NCI-H446 (cell line): ENCODE measurements around the gene GFRA1.

Experiments used
- DNase-seq, 2 experiments: peaks; one replicate each; lab custom pipeline; 2025; lab: John Stamatoyannopoulos, UW

Gene GFRA1

DNA sequence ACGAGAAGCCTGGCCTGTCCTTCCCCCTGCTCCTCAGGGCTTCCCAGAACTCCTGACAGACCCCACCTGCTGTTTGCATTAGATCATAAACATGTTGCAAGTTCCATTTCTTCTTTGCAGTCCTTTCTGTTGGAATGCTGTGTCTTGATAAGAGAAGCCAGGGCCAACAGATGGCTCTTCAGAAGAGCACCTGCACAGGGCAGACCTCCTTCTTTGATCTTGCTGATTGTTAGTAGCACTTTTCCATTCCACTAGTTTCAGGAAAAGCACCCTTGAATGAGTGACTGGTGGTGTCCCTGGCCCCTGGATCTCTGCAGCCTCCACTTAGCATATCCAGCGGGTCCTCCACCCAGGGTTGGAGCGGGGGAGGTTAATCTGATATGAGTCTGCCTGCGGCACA is 243.2 kb downstream of the GFRA1 start:
- no peak for DNase-seq

GRCh38 chr10:116027355-116027754 is 245.7 kb downstream of the GFRA1 start:
- DNase-seq, result no peak

- DNase-seq, result no peak
Measured at GRCh38 chr10:116026725-116027124, 246.3 kb downstream of the GFRA1 start.

- DNase-seq, result no peak
Measured at GRCh38 chr10:116026315-116026714, 246.7 kb downstream of the GFRA1 start.

DNA sequence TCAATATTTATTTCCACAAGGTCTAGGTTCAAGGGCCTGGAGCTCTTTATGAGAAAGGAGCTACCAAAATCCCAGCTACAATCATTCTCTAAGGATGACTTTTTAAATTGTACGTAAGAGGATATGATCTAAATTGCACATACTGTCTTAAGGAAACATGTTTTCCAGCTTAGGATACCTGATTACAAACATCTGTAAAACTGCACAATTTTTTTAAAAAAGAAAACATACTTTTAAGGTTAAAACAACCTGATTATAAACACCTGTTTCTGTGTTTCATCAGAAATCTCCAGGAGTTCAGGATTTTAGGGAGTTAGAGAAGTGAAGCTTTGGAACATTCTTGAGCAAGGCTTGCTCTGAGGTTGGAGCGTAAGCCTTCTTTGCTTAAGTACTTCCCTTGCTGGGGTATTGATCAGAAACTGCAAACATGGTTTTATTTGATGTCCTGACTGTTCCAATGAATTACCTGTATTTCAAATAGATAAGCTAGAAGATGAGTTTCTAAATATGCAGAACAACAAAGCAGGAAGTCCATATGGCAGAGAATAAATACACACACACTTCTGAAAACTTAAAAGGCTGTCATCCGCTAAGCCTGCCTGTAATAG is 248.6 kb downstream of the GFRA1 start:
- DNase-seq, result no peak

DNA sequence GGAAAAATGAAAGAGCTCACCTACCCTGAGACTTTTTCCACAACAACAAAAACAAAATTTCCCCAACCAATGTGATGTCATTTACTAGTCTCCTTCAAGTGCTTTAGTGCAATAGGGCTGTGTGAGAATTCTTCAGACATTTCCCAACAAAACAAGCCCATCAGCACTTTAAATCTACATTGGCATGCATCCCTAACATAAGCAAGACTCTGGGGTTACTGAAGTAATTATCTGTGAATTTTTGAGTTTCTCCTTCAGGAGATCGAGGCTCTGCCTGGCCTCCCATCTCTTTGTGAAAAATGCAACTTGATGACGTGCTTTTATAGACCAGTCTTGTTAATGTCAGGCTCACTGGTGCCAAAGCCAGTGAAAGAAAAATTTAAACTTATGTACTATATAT is 255.6 kb downstream of the GFRA1 start:
- no peak for DNase-seq

GRCh38 chr10:116015583-116016333 is 257.2 kb downstream of the GFRA1 start:
- DNase-seq, result no peak

DNA sequence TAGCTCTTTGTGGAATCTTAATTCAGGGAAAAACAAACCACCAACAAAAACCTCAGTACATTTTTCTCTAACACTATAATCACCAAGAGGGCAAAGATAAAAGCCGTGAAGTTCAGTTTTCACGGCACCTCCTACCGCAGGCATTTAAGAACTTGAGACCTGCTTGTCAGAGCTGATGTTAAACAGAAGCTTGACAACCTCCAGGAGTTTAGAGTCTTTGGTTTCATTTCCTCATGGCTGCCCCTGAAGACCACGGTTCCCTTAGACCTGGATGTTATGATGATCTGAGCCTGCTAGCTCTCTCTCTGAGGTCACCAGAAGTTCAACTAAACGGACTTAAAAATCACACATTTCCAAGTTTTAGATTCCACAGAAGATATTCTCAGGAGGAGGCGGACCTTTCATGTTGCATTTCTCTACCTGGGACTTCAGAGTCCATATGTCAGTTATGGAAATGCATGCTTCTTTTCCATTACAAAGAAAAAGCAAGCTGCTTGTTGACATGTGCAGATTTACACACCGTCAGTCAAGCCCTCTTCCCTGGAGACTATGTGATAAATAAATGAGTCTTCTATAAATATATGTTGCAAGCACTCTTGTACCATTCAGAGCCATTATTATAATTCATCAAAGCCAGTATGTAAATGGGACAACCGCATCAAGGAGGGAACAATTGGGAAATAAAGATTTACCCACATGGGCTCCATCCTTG is 258.0 kb downstream of the GFRA1 start:
- DNase-seq, result no peak

DNA sequence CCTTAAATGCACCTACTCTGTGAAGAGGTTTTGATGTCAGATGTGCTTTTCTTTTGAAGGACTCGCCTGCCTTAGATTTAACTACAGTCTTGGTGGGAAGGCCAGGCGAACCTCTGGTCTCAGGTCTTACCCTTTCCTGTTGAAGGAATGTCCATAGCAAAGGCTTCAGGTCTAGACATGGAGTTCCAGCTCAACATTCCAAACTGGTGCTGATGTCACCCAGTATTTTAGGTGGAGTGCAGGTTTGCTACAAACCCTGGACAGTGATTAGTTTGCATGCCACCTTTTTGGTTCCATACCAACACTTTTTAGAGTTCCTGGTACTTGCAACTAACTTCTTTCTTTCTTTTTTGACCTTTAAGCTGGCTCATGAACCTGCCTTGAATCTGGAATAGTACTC is 258.7 kb downstream of the GFRA1 start:
- DNase-seq, result no peak

DNA sequence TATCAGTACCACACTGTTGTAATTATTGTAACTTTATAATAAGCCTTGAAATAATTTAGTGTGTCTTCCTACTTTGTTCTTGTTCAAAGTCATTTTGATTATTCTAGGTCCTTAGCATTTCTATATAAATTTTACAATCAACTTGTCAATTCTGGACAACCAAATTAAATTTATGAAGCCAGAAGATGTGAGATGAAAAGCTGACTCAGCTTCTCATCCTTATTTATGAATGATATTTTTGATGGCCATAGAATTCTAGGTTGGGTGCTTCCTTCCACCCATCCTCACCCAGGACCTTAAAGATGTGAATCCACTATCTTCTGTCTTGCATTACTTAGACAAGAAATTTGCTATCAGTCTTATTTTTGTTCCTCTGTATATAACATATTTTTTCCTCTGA is 261.1 kb downstream of the GFRA1 start:
- no peak for DNase-seq

- no peak for DNase-seq
Measured at GRCh38 chr10:116007256-116007891, 265.6 kb downstream of the GFRA1 start.
